OCI-LY7 (cell line): ENCODE data around the gene FHIT. TPM values are rescaled to one million over a fixed set of nuclear protein-coding genes. Genes with fewer than 3 reads are reported as not detected.

Experiments used
- BruUV-seq: library from RNA; stranded (reverse); fragments of 400-500 nt; replicated peaks from 2 replicates; lab custom pipeline; 2021; lab: Mats Ljungman, UMichigan
- CTCF ChIA-PET: fragments of 300-600 bp; sonication (Branson Sonifier 250); formaldehyde crosslinking; loops from one replicate; lab custom pipeline; 2022; ENCODE audit warnings: antibody characterized with exemption; ENCODE audit not compliant: unreplicated experiment; lab: Charles Lee
- POLR2A ChIA-PET: fragments of 300-600 bp; sonication (Branson Sonifier 250); formaldehyde crosslinking; loops from one replicate; lab custom pipeline; 2022; ENCODE audit warnings: antibody characterized with exemption; lab: Charles Lee
- DNase-seq: peaks from one replicate; pipeline ENCODE4 v3.0.0-alpha.2; 2015; ENCODE audit warnings: low spot score
- H2AFZ ChIP-seq: fragments of 200-600 bp; sonication (generic), shearing (Covaris generic); 2 replicates; pipeline ENCODE4 v1.6.1; 2014; ENCODE audit warnings: mild to moderate bottlenecking, antibody characterized with exemption, low read length, moderate library complexity
- H3K27ac ChIP-seq: fragments of 200-600 bp; sonication (generic); 2 replicates; pipeline ENCODE4 v1.5.1; 2014; ENCODE audit warnings: mixed run types, low read depth, mild to moderate bottlenecking, moderate library complexity, low read length, inconsistent platforms; ENCODE audit not compliant: poor library complexity, severe bottlenecking
- H3K36me3 ChIP-seq: fragments of 200-600 bp; sonication (generic); 2 replicates; pipeline ENCODE4 v1.6.1; 2014; ENCODE audit warnings: mild to moderate bottlenecking, antibody characterized with exemption, low read length, moderate library complexity, mixed read lengths; ENCODE audit not compliant: insufficient read depth
- H3K4me1 ChIP-seq: fragments of 200-600 bp; sonication (generic); 2 replicates; pipeline ENCODE4 v1.5.1; 2014; ENCODE audit warnings: mild to moderate bottlenecking, low read length; ENCODE audit not compliant: insufficient read depth, poor library complexity, severe bottlenecking
- H3K4me2 ChIP-seq: fragments of 200-600 bp; sonication (generic); 2 replicates; pipeline ENCODE4 v1.6.1; 2014; ENCODE audit warnings: mild to moderate bottlenecking, low read length
- H3K4me3 ChIP-seq: fragments of 200-600 bp; sonication (generic); 2 replicates; pipeline ENCODE4 v1.5.1; 2014; ENCODE audit warnings: mild to moderate bottlenecking, low read depth, low read length; ENCODE audit not compliant: poor library complexity, severe bottlenecking
- H3K79me2 ChIP-seq: fragments of 200-600 bp; sonication (generic); 2 replicates; pipeline ENCODE4 v1.6.1; 2016; ENCODE audit warnings: low read depth, mild to moderate bottlenecking, low read length, moderate library complexity, mixed read lengths; ENCODE audit not compliant: insufficient read depth
- H3K9me2 ChIP-seq: fragments of 200-600 bp; sonication (generic); 2 replicates; pipeline ENCODE4 v1.6.1; 2016; ENCODE audit warnings: mild to moderate bottlenecking, low read length, mixed read lengths; ENCODE audit not compliant: insufficient read depth
- H3K9me3 ChIP-seq: fragments of 200-600 bp; sonication (generic); 2 replicates; pipeline ENCODE4 v1.6.1; 2014; ENCODE audit warnings: mild to moderate bottlenecking, mixed run types, low read length, mixed read lengths
- H4K20me1 ChIP-seq: fragments of 200-600 bp; sonication (generic); 2 replicates; pipeline ENCODE4 v1.6.1; 2014; ENCODE audit warnings: mild to moderate bottlenecking, antibody characterized with exemption, low read length, moderate library complexity, mixed read lengths; ENCODE audit not compliant: insufficient read depth
- CTCF ChIP-seq: fragments of 200-600 bp; sonication (generic); conservative IDR thresholded peaks from 2 replicates; pipeline ENCODE4 v1.5.1; 2014; ENCODE audit warnings: mild to moderate bottlenecking, antibody characterized with exemption, low read length, moderate library complexity, mixed read lengths
- EZH2phosphoT487 ChIP-seq: fragments of 200-600 bp; sonication (generic); IDR thresholded peaks from 2 replicates; pipeline ENCODE4 v1.6.1; 2018; ENCODE audit warnings: low read depth, borderline replicate concordance, mild to moderate bottlenecking, mixed run types, antibody characterized with exemption, low read length, moderate library complexity, mixed read lengths
- intact Hi-C: fragments of 100-400 bp; cut with micrococcal nuclease; formaldehyde crosslinking; loops from one replicate; pipeline ENCODE4 v1.10.0; 2022; ENCODE audit not compliant: unreplicated experiment
- total RNA-seq, 2 experiments: library from RNA; depleted of rRNA in 1 of 2; stranded (reverse); fragments of >200 nt in 1 of 2; shearing (Covaris generic) in 1 of 2; gene quantifications; 2 replicates each; pipeline ENCODE4 v1.2.3, GENCODE V29; 2014 to 2022

FHIT gene
- total RNA-seq, 2 experiments from 2014 or later: 5.0 to 10.9 TPM

GRCh38 chr3:60094392-60094947 is 1156.8 kb downstream of the FHIT start:
- H3K4me3 ChIP-seq: no peak overlapping the region
- intact Hi-C loops: no loop called here
- H4K20me1 ChIP-seq: no peaks in the 10 kb centered on the region
- BruUV-seq: no TSS peak
- ChIA-PET CTCF (no interaction called here), POLR2A (interaction anchor here (0.5 to 1.5 kb wide), 4 partner anchors 9 to 518 kb away, joined by 3 to 5 read pairs (median 4); no protein-coding TSS in a partner anchor)
- no peaks in the 10 kb centered on the region for H3K79me2 ChIP-seq
- H3K4me1 ChIP-seq: peaks cover 14% of the 10 kb centered on the region
- no peaks in the 10 kb centered on the region for H3K9me2 ChIP-seq
- DNase-seq: no peak
- H3K27ac ChIP-seq: no peak overlapping the region
- no peaks in the 10 kb centered on the region for H3K36me3 ChIP-seq
- H2AFZ ChIP-seq: no peak overlapping the region
- TF ChIP-seq EZH2phosphoT487: no peak
- TF ChIP-seq CTCF: no peak
- H3K4me2 ChIP-seq: peak overlapping the region; percentile 33
- 0 out of 2 replicates have a peak, but pooled peaks cover 12% of the 10 kb centered on the region for H3K9me3 ChIP-seq

- Histone ChIP-seq H3K4me3 (no peak overlapping the region), H3K4me1 (peaks cover 14% of the 10 kb centered on the region), H3K79me2 (no peaks in the 10 kb centered on the region), H3K4me2 (no peak overlapping the region), H3K27ac (no peak overlapping the region), H3K9me3 (peaks cover 17% of the 10 kb centered on the region; the same call in 1 of the 2 replicates), H4K20me1 (no peaks in the 10 kb centered on the region), H3K9me2 (no peaks in the 10 kb centered on the region), H2AFZ (no peak overlapping the region), H3K36me3 (no peaks in the 10 kb centered on the region; the same call in 1 of the 2 replicates)
- intact Hi-C loops: no loop called here
- ChIA-PET CTCF (no interaction called here), POLR2A (interaction anchor here (0.9 kb wide), 1 partner anchor 9 kb away, joined by 3 read pairs; no protein-coding TSS in a partner anchor)
- TF ChIP-seq EZH2phosphoT487 (no peak), CTCF (no peak)
- no peak for DNase-seq
- BruUV-seq: no TSS peak
These were observed 1160.7 kb downstream of the FHIT start for GRCh38 chr3:60090548-60090947.

GRCh38 chr3:60086811-60087210 is 1164.4 kb downstream of the FHIT start:
- H3K4me2 ChIP-seq: no peak overlapping the region
- POLR2A ChIA-PET: interaction anchor here (1.1 kb wide), 1 partner anchor 11 kb away, joined by 5 read pairs; no protein-coding TSS in a partner anchor
- H3K9me2 ChIP-seq: no peaks in the 10 kb centered on the region
- no peak overlapping the region for H3K4me3 ChIP-seq
- no peaks in the 10 kb centered on the region for H3K79me2 ChIP-seq
- CTCF ChIA-PET: no interaction called here
- H2AFZ ChIP-seq: no peak overlapping the region
- intact Hi-C loops: loop anchor here (10.0 kb wide), 1 partner anchor 1652 kb away; the partner anchor contains the start of gene PDHB
- DNase-seq: no peak
- no peak overlapping the region for H3K27ac ChIP-seq
- peaks cover 12% of the 10 kb centered on the region for H3K4me1 ChIP-seq
- peaks cover 21% of the 10 kb centered on the region for H3K36me3 ChIP-seq
- TF ChIP-seq CTCF (no peak), EZH2phosphoT487 (no peak)
- peaks cover 39% of the 10 kb centered on the region; the same call in 1 of the 2 replicates for H3K9me3 ChIP-seq
- H4K20me1 ChIP-seq: no peaks in the 10 kb centered on the region
- no TSS peak for BruUV-seq
